Stimulated activated CD4-positive, alpha-beta T cell treated with anti-CD3 and anti-CD28 coated beads, Interleukin-4, amount 100 ng/mL, for 1 hour (primary cell): ENCODE results near the gene SNX10.

ENCODE experiments used
- DNase-seq: peaks from one replicate; pipeline ENCODE4 v3.0.0-alpha.2; 2020

SNX10 gene

DNA sequence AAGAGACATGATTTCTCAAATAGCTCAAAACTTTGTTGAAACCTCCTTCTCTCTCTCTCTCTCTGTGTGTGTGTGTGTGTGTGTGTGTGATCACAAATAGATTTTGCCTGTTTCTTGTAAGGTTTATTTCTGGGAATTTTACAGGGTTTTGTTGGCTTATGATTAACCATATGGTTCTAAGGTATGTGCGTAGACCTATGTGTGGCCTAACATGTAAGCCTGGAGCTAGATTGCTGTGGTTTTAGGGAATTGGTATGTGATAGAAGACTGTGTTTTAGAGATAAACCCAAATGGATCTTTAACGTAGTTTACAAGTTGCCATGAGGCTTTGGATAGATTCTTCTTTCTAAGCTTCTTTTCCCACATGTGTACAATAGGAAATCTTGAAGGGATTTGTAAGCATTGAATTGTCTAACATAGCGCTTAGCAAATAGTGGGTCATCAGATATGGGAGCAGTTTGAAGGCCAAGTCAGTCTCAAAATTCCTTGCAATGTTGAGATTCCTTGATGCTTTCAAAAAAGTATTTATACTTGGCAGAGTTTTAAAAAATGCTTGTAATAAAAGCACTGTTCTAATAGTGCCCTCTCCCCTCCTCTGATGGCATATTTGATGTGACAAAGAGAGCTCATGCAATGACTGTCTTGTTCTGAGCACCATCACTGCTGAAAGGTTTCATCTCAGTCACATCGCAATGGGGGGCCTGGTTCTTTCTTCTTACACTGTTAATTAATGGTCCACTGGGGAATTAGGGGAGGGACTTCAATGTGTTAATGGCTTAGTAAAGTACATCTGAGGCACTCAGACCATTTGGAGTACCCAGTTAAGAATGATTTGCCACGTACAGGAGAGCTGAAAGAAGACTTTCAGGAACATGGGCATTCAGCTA lies 118.2 kb downstream of the SNX10 start:
- DNase-seq, result no peak

DNA sequence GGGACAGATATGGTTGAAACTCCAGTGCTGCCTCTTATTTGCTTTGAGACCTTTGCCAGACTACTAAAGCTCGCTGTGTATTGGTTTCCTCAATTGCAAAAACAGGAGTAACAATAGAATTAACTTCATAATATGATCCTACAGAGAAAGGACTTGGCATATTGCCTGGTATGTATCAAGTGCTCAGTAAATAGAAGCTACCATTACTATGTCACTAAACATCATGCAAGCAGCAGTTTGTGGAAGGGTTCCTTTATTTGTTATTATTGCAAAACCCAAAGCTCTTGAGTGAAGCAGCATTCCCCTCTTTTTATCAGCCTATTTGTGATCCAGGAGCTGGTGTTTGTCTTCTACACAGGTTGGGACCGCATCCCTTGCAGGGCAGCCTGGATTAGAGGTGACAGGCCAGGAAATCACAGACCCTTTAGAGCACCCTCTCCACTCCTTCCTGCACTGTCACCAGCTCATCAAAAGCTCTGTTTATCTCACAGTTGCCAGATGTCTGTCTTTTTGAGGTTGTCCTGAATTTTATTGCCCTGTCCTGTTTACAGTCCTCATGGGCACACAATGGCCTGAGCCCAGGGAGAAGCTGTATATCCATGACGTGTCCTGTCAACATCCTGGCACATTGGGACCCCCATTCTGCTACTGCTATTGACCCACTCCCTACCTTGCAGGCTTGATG lies 121.5 kb downstream of the SNX10 start:
- no peak for DNase-seq

- DNase-seq, result no peak
Measured at GRCh38 chr7:26416004-26416403, 124.3 kb downstream of the SNX10 start.

- no peak for DNase-seq
Measured at GRCh38 chr7:26417911-26418413, 126.3 kb downstream of the SNX10 start.

DNA sequence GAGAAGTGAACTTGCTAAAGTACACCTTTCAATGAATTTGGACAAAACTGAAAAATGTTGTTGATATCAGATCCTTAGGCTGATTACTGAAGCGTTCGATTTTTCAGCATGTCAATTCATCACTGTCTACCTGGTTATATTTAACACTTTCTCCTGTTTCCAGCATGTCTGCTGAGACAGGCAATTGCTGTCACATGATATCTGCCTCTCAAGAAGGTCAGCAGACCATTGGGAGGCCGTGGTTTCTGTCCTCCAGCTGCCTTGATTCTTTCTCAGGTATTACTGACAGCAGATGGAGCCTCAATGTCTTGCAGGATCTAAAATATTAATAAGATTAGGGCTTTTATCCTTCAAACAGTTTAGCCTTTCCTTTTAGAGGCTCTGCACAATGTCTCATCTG lies 127.5 kb downstream of the SNX10 start:
- no peak for DNase-seq

DNA sequence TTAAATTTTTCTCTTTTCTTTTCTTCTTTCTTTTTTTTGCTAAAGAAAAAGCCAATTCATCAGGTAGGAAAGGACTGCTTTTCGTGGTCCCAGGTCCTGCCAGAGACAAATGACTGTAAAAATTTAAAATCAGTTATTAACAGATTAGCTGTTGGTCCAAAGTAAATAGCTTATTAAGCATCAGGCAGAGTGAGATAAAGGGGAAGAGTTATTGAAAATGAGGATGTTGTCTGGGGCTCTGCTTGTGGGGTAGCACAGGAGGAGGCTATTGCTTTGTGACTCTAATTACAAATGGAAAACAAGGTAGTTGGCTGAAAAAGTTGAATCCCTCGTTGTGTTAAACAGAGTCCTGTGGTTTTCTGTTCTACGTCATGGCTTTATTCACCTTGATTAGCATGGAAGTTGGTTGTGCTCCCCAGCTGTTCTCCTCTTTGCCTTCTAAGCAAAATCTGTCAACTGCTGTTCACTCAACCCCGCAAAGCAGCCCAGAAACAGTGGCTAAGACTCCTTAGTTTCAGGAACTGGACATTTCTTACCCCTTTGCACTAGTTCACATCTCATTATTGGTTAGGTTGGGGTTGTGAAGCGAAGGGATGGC lies 128.9 kb downstream of the SNX10 start:
- DNase-seq, result no peak

DNA sequence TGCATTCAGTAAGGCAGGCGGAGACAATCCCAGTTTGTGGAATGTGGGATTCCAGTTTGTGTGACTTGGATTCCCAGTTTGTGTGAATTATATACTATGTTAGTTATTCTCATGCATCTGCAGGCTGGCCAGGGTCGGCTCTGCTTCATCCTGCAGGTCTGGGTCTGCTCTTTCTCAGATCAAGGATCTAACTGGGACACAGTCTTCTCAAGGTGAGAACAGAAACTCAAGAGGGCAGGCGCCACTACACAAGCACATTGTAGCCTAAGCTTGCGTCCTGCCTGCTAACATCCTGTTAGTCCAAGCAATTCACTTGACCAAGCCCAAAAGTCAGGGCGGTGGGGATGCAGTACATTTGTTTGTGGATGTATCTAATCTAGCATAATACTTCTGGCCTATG lies 131.1 kb downstream of the SNX10 start:
- no peak for DNase-seq

DNA sequence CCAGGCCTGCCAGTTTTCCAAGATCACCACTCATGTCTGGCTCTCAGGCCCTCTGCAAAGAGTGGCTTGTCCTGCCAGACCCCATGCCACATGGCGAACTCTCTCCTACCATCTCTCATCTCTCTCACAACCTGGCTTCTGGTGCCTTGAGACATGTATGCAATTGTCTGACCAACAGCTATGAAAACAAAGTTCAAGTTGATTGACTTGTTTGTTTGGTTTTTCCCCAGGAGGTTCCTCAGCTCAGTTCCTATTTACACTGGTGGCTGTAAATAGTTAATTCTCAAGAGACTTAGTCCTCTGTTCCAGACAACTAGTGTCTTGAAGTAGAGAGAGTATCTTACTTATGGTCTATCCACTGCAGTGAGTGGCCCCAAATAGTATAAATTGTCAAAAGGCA lies 131.8 kb downstream of the SNX10 start:
- DNase-seq, result no peak
